ENCODE measurements around the gene CTBP2. TPM values are rescaled to one million over a fixed set of nuclear protein-coding genes. Genes with fewer than 3 reads are reported as not detected.

Gene CTBP2
- total and polyA plus RNA-seq, 10 donors, result 6.7 to 74.4 (median 40.1) TPM

- intact Hi-C loops (cut with DNase I; ENCODE audit: low total_unique reads), result no loop called here
- no peaks in the 10 kb centered on the region for H3K9me3 ChIP-seq
- 78 to 83% (median 82%) methylated on average over 17 to 20 of the region's 20 CpGs for WGBS, 5 donors
- H3K4me1 ChIP-seq, result peaks cover 17 to 59% (median 50%) of the 10 kb centered on the region in 6 donors
- peak overlapping the region in 4 of 8 donors; percentile 69 to 79 (median 75) for H3K27ac ChIP-seq
- no peak for DNase-seq
- no peak for TF ChIP-seq CTCF (IDR thresholded peaks at IDR 0.05 in 8 of 11, conservative IDR thresholded peaks at IDR 0.05 in 3 of 11)
- TF ChIP-seq POLR2A (IDR thresholded peaks at IDR 0.05), result no peak
- peak in 1 of 3 donors; percentile 36 for TF ChIP-seq POLR2AphosphoS5 (IDR thresholded peaks at IDR 0.05)
- no peak overlapping the region for H3K4me3 ChIP-seq
- H3K36me3 ChIP-seq, result peaks cover 0 to 43% (median 0%) of the 10 kb centered on the region in 6 donors
- peaks cover 0 to 14% (median 0%) of the 10 kb centered on the region in 7 donors for H3K27me3 ChIP-seq (replicated peaks in 1 of 7)
These were observed 146.1 kb downstream of the CTBP2 start for GRCh38 chr10:125014086-125014830.

- Histone ChIP-seq H3K4me1 (peaks cover 15 to 58% (median 44%) of the 10 kb centered on the region in 6 donors), H3K27ac (no peak overlapping the region), H3K27me3 (replicated peaks in 1 of 7) (peaks cover 0 to 14% (median 0%) of the 10 kb centered on the region in 7 donors), H3K36me3 (peaks cover 0 to 43% (median 0%) of the 10 kb centered on the region in 6 donors), H3K4me3 (no peak overlapping the region), H3K9me3 (no peaks in the 10 kb centered on the region)
- intact Hi-C loops (cut with DNase I; ENCODE audit: low total_unique reads), result no loop called here
- TF ChIP-seq POLR2AphosphoS5 (IDR thresholded peaks at IDR 0.05) (no peak), POLR2A (IDR thresholded peaks at IDR 0.05) (no peak), CTCF (IDR thresholded peaks at IDR 0.05 in 8 of 11, conservative IDR thresholded peaks at IDR 0.05 in 3 of 11) (no peak)
- WGBS, 5 donors, result 86 to 97% (median 95%) methylated on average over 3 to 7 of the region's 7 CpGs
- DNase-seq, result no peak
These were observed 146.9 kb downstream of the CTBP2 start for GRCh38 chr10:125013529-125013872.

- intact Hi-C loops (cut with DNase I; ENCODE audit: low total_unique reads), result no loop called here
- peaks cover 0 to 43% (median 0%) of the 10 kb centered on the region in 6 donors for H3K36me3 ChIP-seq
- DNase-seq, result no peak
- peaks cover 0 to 14% (median 0%) of the 10 kb centered on the region in 7 donors for H3K27me3 ChIP-seq (replicated peaks in 1 of 7)
- H3K4me3 ChIP-seq, result no peak overlapping the region
- TF ChIP-seq POLR2A (IDR thresholded peaks at IDR 0.05) (no peak), CTCF (IDR thresholded peaks at IDR 0.05 in 8 of 11, conservative IDR thresholded peaks at IDR 0.05 in 3 of 11) (no peak), POLR2AphosphoS5 (IDR thresholded peaks at IDR 0.05) (no peak)
- H3K9me3 ChIP-seq, result no peaks in the 10 kb centered on the region
- peaks cover 12 to 57% (median 39%) of the 10 kb centered on the region in 6 donors for H3K4me1 ChIP-seq
- WGBS, 5 donors, result 83 to 95% (median 92%) methylated on average over 12 to 15 of the region's 15 CpGs
- H3K27ac ChIP-seq, result no peak overlapping the region
These were observed 147.4 kb downstream of the CTBP2 start for GRCh38 chr10:125012851-125013528.

Measured in spleen (tissue), 11 donors.